Activated naive CD4-positive, alpha-beta T cell treated with anti-CD3 and anti-CD28 coated beads for 36 hours (primary cell): Measurements from ENCODE around the gene AMIGO3. TPM values are rescaled to one million over a fixed set of nuclear protein-coding genes. Genes with fewer than 3 reads are reported as not detected.
"Not testable (repeated sequence)": the region's sequence is repeated elsewhere in the genome, so short reads cannot be mapped to it uniquely, and the experiment has no call there.

Experiments used
- CTCF ChIA-PET: fragments of 350-600 bp; sonication (Branson Sonifier 250); formaldehyde crosslinking; loops from one replicate; lab custom pipeline; 2021; ENCODE audit warnings: antibody characterized with exemption; lab: Charles Lee
- DNase-seq: peaks from one replicate; pipeline ENCODE4 v3.0.0-alpha.2; 2020
- H3K27ac Mint-ChIP-seq: one replicate; pipeline ENCODE4 v1.8.0; 2021; ENCODE audit warnings: mild to moderate bottlenecking, mixed read lengths
- H3K27me3 Mint-ChIP-seq: one replicate; pipeline ENCODE4 v1.8.0; 2021; ENCODE audit warnings: low read depth, mixed read lengths
- H3K36me3 Mint-ChIP-seq: one replicate; pipeline ENCODE4 v1.8.0; 2021; ENCODE audit warnings: low read depth, mixed read lengths
- H3K4me1 Mint-ChIP-seq: one replicate; pipeline ENCODE4 v1.8.0; 2021; ENCODE audit warnings: low read depth, mixed read lengths
- H3K4me3 Mint-ChIP-seq: one replicate; pipeline ENCODE4 v1.8.0; 2021; ENCODE audit warnings: mild to moderate bottlenecking, moderate library complexity, mixed read lengths
- H3K9me3 Mint-ChIP-seq: one replicate; pipeline ENCODE4 v1.8.0; 2021; ENCODE audit warnings: mixed read lengths
- intact Hi-C: fragments of 100-400 bp; cut with micrococcal nuclease; formaldehyde crosslinking; loops from one replicate; pipeline ENCODE4 v1.15.1; 2023
- total RNA-seq, 2 experiments: library from RNA; stranded (reverse); gene quantifications; one replicate each; pipeline ENCODE4 v1.2.3, GENCODE V29; 2021

AMIGO3 gene
- total RNA-seq, 2 experiments from 2014 or later = not detected

DNA sequence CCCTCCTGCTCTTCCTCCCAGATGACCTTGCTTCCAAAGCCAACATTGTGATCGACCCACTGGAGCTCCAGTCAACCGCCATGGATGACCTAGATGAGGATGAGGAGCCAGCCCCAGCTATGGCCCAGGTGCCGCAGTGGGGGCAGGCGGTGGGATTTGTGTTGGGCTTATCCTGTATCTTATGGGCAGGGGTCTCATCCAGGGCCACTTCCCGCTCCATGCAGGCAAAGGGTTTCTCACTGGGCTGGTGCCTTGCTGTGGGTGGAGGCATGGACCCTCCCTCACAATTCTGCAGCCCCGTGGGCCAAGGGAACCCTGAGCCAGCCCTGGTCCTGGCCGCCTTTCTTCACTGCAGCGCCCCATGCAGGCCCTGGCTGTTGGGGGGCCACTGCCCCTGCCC lies 14.9 kb downstream of the AMIGO3 start:
- H3K36me3 Mint-ChIP-seq = no peaks in the 10 kb centered on the region

DNA sequence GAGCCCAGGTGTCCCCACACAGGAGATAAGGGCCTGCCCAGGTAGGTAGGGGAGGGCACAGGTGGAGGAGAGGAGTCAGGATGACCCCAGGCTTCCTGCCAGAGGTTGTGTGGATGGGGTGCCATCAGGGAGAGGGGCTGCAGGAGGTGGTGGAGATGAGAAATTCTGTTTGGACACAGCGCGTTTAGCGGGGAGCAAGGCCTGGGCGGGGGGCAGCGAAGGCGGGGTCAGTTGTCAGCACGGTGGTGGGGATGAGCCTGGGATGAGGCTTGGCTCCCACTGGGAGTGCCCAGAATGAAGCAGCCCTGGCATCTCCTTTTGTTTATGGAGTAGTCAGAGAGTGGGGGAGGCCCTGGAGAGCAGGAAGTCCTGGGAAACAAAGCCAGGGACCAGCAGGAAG lies 15.5 kb downstream of the AMIGO3 start:
- intact Hi-C loops = loop anchor here (1.0 to 5.0 kb wide), 3 partner anchors 99 to 203 kb away; partner anchors contain the start of gene INKA1
- H3K27ac Mint-ChIP-seq = no peak overlapping the region
- CTCF ChIA-PET = interaction anchor here (0.9 to 1.4 kb wide), 4 partner anchors 41 to 164 kb away, joined by 3 read pairs; no protein-coding TSS in a partner anchor
- no peaks in the 10 kb centered on the region for H3K27me3 Mint-ChIP-seq
- DNase-seq = no peak
- H3K4me1 Mint-ChIP-seq = no peaks in the 10 kb centered on the region
- H3K9me3 Mint-ChIP-seq = no peaks in the 10 kb centered on the region
- no peaks in the 10 kb centered on the region for H3K36me3 Mint-ChIP-seq
- no peak overlapping the region for H3K4me3 Mint-ChIP-seq

More for the DNA sequence above, 14.9 kb downstream of the AMIGO3 start:
- no peaks in the 10 kb centered on the region for H3K27me3 Mint-ChIP-seq
- H3K9me3 Mint-ChIP-seq = no peaks in the 10 kb centered on the region
- DNase-seq = no peak
- H3K4me1 Mint-ChIP-seq = no peaks in the 10 kb centered on the region
- H3K4me3 Mint-ChIP-seq = no peak overlapping the region
- CTCF ChIA-PET = interaction anchor here (1.1 kb wide), 1 partner anchor 40 kb away, joined by 3 read pairs; no protein-coding TSS in a partner anchor
- intact Hi-C loops = loop anchor here (5.0 kb wide), 1 partner anchor 203 kb away; no protein-coding TSS in a partner anchor
- no peak overlapping the region for H3K27ac Mint-ChIP-seq

- CTCF ChIA-PET = interaction anchor here (0.9 to 1.4 kb wide), 4 partner anchors 41 to 164 kb away, joined by 3 read pairs; no protein-coding TSS in a partner anchor
- Mint-ChIP-seq H3K4me3 (no peak overlapping the region), H3K27me3 (no peaks in the 10 kb centered on the region), H3K27ac (no peak overlapping the region), H3K4me1 (no peaks in the 10 kb centered on the region), H3K9me3 (no peaks in the 10 kb centered on the region), H3K36me3 (no peaks in the 10 kb centered on the region)
- peak; percentile 78 for DNase-seq
- intact Hi-C loops = loop anchor here (1.0 to 5.0 kb wide), 3 partner anchors 100 to 204 kb away; partner anchors contain the start of gene INKA1
Observed at GRCh38 chr3:49703443-49703927, 16.0 kb downstream of the AMIGO3 start.

GRCh38 chr3:49702672-49703071 lies 16.8 kb downstream of the AMIGO3 start:
- no peak overlapping the region for H3K27ac Mint-ChIP-seq
- H3K27me3 Mint-ChIP-seq = no peaks in the 10 kb centered on the region
- CTCF ChIA-PET = interaction anchor here (1.4 to 2.5 kb wide), 2 partner anchors 163 kb away, joined by 3 to 13 read pairs; no protein-coding TSS in a partner anchor
- no peaks in the 10 kb centered on the region for H3K4me1 Mint-ChIP-seq
- DNase-seq = no peak
- H3K9me3 Mint-ChIP-seq = no peaks in the 10 kb centered on the region
- H3K4me3 Mint-ChIP-seq = no peak overlapping the region
- H3K36me3 Mint-ChIP-seq = no peaks in the 10 kb centered on the region
- intact Hi-C loops = loop anchor here (1.0 to 5.0 kb wide), 3 partner anchors 101 to 205 kb away; partner anchors contain the start of gene INKA1

GRCh38 chr3:49701388-49702077 lies 18.0 kb downstream of the AMIGO3 start:
- Mint-ChIP-seq H3K27me3 (no peaks in the 10 kb centered on the region), H3K36me3 (no peaks in the 10 kb centered on the region), H3K4me1 (no peaks in the 10 kb centered on the region), H3K27ac (no peak overlapping the region), H3K9me3 (no peaks in the 10 kb centered on the region), H3K4me3 (no peak overlapping the region)
- intact Hi-C loops = loop anchor here (5.0 kb wide), 1 partner anchor 206 kb away; no protein-coding TSS in a partner anchor
- DNase-seq = peak; percentile 26
- CTCF ChIA-PET = interaction anchor here (0.9 to 2.5 kb wide), 4 partner anchors 11 to 162 kb away, joined by 3 to 13 read pairs (median 6); no protein-coding TSS in a partner anchor

GRCh38 chr3:49700453-49701128 lies 18.9 kb downstream of the AMIGO3 start:
- H3K4me1 Mint-ChIP-seq = no peaks in the 10 kb centered on the region
- no peak overlapping the region for H3K4me3 Mint-ChIP-seq
- DNase-seq = no peak
- intact Hi-C loops = loop anchor here (5.0 kb wide), 1 partner anchor 207 kb away; no protein-coding TSS in a partner anchor
- no peaks in the 10 kb centered on the region for H3K9me3 Mint-ChIP-seq
- CTCF ChIA-PET = interaction anchor here (0.9 to 2.5 kb wide), 4 partner anchors 12 to 161 kb away, joined by 3 to 13 read pairs (median 6); no protein-coding TSS in a partner anchor
- H3K36me3 Mint-ChIP-seq = no peaks in the 10 kb centered on the region
- no peak overlapping the region for H3K27ac Mint-ChIP-seq
- no peaks in the 10 kb centered on the region for H3K27me3 Mint-ChIP-seq

DNA sequence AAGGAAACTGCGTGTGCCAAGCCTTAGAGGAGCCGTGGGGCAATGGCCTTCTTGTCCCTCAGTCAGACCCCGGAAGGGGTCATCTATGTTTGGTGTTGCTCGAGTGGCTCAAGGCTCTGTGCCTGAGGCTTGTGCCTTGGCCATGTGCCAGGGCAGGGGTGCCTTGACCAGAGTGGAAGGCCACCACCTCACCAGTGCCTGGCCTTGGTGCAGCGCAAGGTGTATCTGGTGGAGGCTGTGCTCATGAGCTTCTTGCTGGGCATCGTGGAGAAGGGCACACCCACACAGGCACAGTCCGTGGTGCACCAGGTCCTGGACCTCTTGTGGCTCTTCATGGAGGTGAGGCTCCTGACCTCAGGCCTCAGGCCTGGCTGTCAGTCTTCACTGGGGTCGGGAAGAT lies 19.5 kb downstream of the AMIGO3 start:
- Mint-ChIP-seq H3K36me3 (no peaks in the 10 kb centered on the region), H3K27ac (no peak overlapping the region), H3K4me3 (no peak overlapping the region), H3K27me3 (no peaks in the 10 kb centered on the region), H3K9me3 (no peaks in the 10 kb centered on the region), H3K4me1 (no peaks in the 10 kb centered on the region)
- intact Hi-C loops = loop anchor here (5.0 kb wide), 1 partner anchor 207 kb away; no protein-coding TSS in a partner anchor
- DNase-seq = no peak
- CTCF ChIA-PET = interaction anchor here (2.5 kb wide), 1 partner anchor 160 kb away, joined by 13 read pairs; no protein-coding TSS in a partner anchor

DNA sequence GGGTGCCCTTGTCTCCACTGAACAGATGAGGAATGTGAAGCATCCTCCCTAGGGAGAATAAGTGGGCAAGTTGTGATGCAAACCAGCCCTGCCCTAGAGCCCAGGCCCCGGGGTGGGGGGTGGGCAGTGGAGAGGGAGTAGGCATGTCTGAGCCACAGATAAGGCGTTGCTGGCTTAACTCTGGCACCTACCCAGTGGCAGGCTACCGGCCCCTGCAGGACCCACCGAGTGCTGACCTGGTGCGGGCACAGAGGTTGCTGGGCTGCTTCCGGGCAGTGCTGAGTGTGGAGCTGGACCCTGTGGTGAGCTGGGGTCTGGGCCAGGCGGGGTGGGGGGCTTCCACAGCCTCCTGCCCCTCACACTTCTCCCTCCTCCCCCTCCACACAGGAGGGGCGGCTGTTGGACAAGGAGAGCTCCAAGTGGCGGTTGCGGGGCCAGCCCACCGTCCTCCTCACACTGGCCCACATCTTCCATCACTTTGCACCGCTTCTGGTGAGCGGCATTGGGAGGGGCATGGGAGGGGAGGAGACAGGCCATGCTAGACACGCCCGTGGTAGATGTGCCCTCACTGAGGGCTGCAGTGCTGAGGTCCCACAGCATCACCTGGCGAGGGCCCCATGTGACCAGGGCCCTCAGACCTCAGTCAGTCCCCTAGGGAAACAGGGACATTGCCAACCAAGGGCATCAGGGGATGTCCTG lies 20.1 kb downstream of the AMIGO3 start:
- H3K27ac Mint-ChIP-seq = no peak overlapping the region
- H3K27me3 Mint-ChIP-seq = no peaks in the 10 kb centered on the region
- no peak for DNase-seq
- no peaks in the 10 kb centered on the region for H3K9me3 Mint-ChIP-seq
- H3K4me3 Mint-ChIP-seq = no peak overlapping the region
- CTCF ChIA-PET = no interaction called here
- H3K4me1 Mint-ChIP-seq = no peaks in the 10 kb centered on the region
- H3K36me3 Mint-ChIP-seq = no peaks in the 10 kb centered on the region
- intact Hi-C loops = no loop called here

GRCh38 chr3:49695350-49696015 lies 24.0 kb downstream of the AMIGO3 start:
- H3K27me3 Mint-ChIP-seq, H3K36me3 Mint-ChIP-seq, CTCF ChIA-PET, H3K4me3 Mint-ChIP-seq, H3K9me3 Mint-ChIP-seq, DNase-seq, intact Hi-C loops, H3K27ac Mint-ChIP-seq: not testable (repeated sequence)
- H3K4me1 Mint-ChIP-seq = peaks cover 14% of the 10 kb centered on the region

DNA sequence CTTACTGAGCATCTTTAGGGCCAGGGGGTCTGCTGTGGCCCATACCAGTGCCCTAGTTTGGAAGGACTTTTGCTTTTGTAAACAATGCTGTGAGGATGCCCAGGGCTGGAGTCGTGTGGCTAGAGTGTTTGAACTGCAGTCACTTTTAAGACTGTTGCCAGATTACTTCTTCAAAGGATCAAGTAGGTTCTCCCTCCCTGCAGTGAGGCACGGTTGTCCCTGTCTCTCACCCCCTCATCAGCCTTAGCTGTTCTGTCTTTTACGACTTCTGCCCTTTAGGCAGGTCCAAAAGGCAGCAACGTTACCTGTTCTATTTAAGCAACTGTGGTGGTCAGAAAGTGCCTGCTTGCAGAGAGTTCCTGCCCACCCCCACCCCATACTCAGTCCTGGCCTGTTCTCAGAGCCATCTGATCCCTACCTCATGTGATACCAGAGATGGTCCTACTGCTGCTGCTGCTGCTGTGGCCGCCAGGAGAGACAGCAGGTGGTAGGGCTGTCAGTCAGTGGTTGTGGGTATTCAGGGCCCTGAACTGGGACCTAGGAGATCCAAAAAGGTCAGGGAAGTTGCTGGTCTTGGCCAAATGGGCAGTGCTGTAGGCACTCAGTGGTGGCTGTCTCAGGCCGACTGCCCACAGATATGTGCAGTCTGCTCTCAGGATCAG lies 24.9 kb downstream of the AMIGO3 start:
- H3K27ac Mint-ChIP-seq, H3K9me3 Mint-ChIP-seq, intact Hi-C loops, H3K27me3 Mint-ChIP-seq, CTCF ChIA-PET, H3K4me3 Mint-ChIP-seq, H3K36me3 Mint-ChIP-seq, DNase-seq: not testable (repeated sequence)
- peaks cover 21% of the 10 kb centered on the region for H3K4me1 Mint-ChIP-seq

- intact Hi-C loops, H3K27ac Mint-ChIP-seq, H3K27me3 Mint-ChIP-seq, DNase-seq, H3K36me3 Mint-ChIP-seq, CTCF ChIA-PET, H3K9me3 Mint-ChIP-seq: not testable (repeated sequence)
- peaks cover 33% of the 10 kb centered on the region for H3K4me1 Mint-ChIP-seq
- H3K4me3 Mint-ChIP-seq = peak overlapping the region; percentile 18
Observed at GRCh38 chr3:49691481-49691880, 28.0 kb downstream of the AMIGO3 start.
